ENCODE results near the gene KRAS. TPM values are rescaled to one million over a fixed set of nuclear protein-coding genes. Genes with fewer than 3 reads are reported as not detected.

Gene KRAS
- total RNA-seq, 1 experiment from 2014 or later, result 40.0 TPM

- Histone ChIP-seq H3K9me3 (ENCODE audit: insufficient read depth, low read depth) (no peaks in the 10 kb centered on the region), H3F3A (ENCODE audit: insufficient read depth, low read depth) (no peaks in the 10 kb centered on the region), H3K4me1 (replicated peaks; ENCODE audit: insufficient read depth) (no peaks in the 10 kb centered on the region), H3K9me2 (ENCODE audit: insufficient read depth) (no peaks in the 10 kb centered on the region), H3K4me3 (no peak overlapping the region), H3K27me3 (ENCODE audit: insufficient read depth, low read depth) (no peaks in the 10 kb centered on the region), H3K4me2 (no peak overlapping the region), H2AFZ (no peak overlapping the region), H3K27ac (no peak overlapping the region), H3K36me3 (ENCODE audit: low read depth) (peaks cover 6% of the 10 kb centered on the region; the same call in 1 of the 2 replicates), H4K20me1 (ENCODE audit: insufficient read depth) (peaks cover 6% of the 10 kb centered on the region), H3K79me2 (ENCODE audit: low read depth) (peaks cover 8% of the 10 kb centered on the region; the same call in 1 of the 2 replicates)
- POLR2A ChIA-PET (ENCODE audit: unreplicated experiment), result no interaction called here
- CTCF ChIA-PET, result interaction anchor here (1.7 kb wide), 1 partner anchor 151 kb away, joined by 9 read pairs; no protein-coding TSS in a partner anchor
- BruUV-seq (replicated peaks), result no TSS peak
- TF ChIP-seq EZH2 (IDR thresholded peaks at IDR 0.05; ENCODE audit: low read depth), result no peak
- TF ChIP-seq CTCF (conservative IDR thresholded peaks at IDR 0.05), result no peak
- intact Hi-C loops (cut with micrococcal nuclease; ENCODE audit: unreplicated experiment), result no loop called here
- DNase-seq, result no peak
Observed at GRCh38 chr12:25236626-25237025, 14.1 kb downstream of the KRAS start.

- Histone ChIP-seq H3K9me3 (ENCODE audit: insufficient read depth, low read depth) (no peaks in the 10 kb centered on the region), H3K27ac (no peak overlapping the region), H3F3A (ENCODE audit: insufficient read depth, low read depth) (no peaks in the 10 kb centered on the region), H2AFZ (no peak overlapping the region), H3K4me2 (no peak overlapping the region), H3K9me2 (ENCODE audit: insufficient read depth) (no peaks in the 10 kb centered on the region), H3K4me3 (no peak overlapping the region), H3K36me3 (ENCODE audit: low read depth) (peaks cover 6% of the 10 kb centered on the region; the same call in 1 of the 2 replicates), H3K79me2 (ENCODE audit: low read depth) (peaks cover 8% of the 10 kb centered on the region; the same call in 1 of the 2 replicates), H3K27me3 (ENCODE audit: insufficient read depth, low read depth) (no peaks in the 10 kb centered on the region), H4K20me1 (ENCODE audit: insufficient read depth) (peaks cover 6% of the 10 kb centered on the region), H3K4me1 (replicated peaks; ENCODE audit: insufficient read depth) (no peaks in the 10 kb centered on the region)
- CTCF ChIA-PET, result interaction anchor here (1.7 kb wide), 1 partner anchor 151 kb away, joined by 9 read pairs; no protein-coding TSS in a partner anchor
- no peak for DNase-seq
- BruUV-seq (replicated peaks), result no TSS peak
- intact Hi-C loops (cut with micrococcal nuclease; ENCODE audit: unreplicated experiment), result no loop called here
- TF ChIP-seq EZH2 (IDR thresholded peaks at IDR 0.05; ENCODE audit: low read depth), result no peak
- TF ChIP-seq CTCF (conservative IDR thresholded peaks at IDR 0.05), result no peak
- POLR2A ChIA-PET (ENCODE audit: unreplicated experiment), result no interaction called here
Observed at GRCh38 chr12:25236190-25236589, 14.5 kb downstream of the KRAS start.

GRCh38 chr12:25213338-25213737 lies 37.4 kb downstream of the KRAS start:
- H3K4me2 ChIP-seq, result no peak overlapping the region
- CTCF ChIA-PET, result interaction anchor here (1.1 kb wide), 1 partner anchor 174 kb away, joined by 4 read pairs; no protein-coding TSS in a partner anchor
- H3K4me3 ChIP-seq, result no peak overlapping the region
- H3K27me3 ChIP-seq (ENCODE audit: insufficient read depth, low read depth), result no peaks in the 10 kb centered on the region
- 0 out of 2 replicates have a peak, but pooled peaks cover 8% of the 10 kb centered on the region for H3K36me3 ChIP-seq (ENCODE audit: low read depth)
- no peaks in the 10 kb centered on the region for H3K9me3 ChIP-seq (ENCODE audit: insufficient read depth, low read depth)
- intact Hi-C loops (cut with micrococcal nuclease; ENCODE audit: unreplicated experiment), result loop anchor here (5.0 kb wide), 1 partner anchor 34 kb away; no protein-coding TSS in a partner anchor
- H3K9me2 ChIP-seq (ENCODE audit: insufficient read depth), result no peaks in the 10 kb centered on the region
- H2AFZ ChIP-seq, result no peak overlapping the region
- H3F3A ChIP-seq (ENCODE audit: insufficient read depth, low read depth), result 0 out of 2 replicates have a peak, but pooled peaks cover 3% of the 10 kb centered on the region
- DNase-seq, result no peak
- POLR2A ChIA-PET (ENCODE audit: unreplicated experiment), result no interaction called here
- no peaks in the 10 kb centered on the region for H3K4me1 ChIP-seq (replicated peaks; ENCODE audit: insufficient read depth)
- TF ChIP-seq EZH2 (IDR thresholded peaks at IDR 0.05; ENCODE audit: low read depth), result no peak
- TF ChIP-seq CTCF (conservative IDR thresholded peaks at IDR 0.05), result no peak
- H4K20me1 ChIP-seq (ENCODE audit: insufficient read depth), result peaks cover 4% of the 10 kb centered on the region
- no peak overlapping the region for H3K27ac ChIP-seq
- H3K79me2 ChIP-seq (ENCODE audit: low read depth), result no peaks in the 10 kb centered on the region
- BruUV-seq (replicated peaks), result no TSS peak

Measured in PC-9 (cell line).